Kasumi-1 (cell line): ENCODE measurements around the gene PIP4K2C.

Experiments used
- DNase-seq, 2 experiments: peaks; one replicate each; lab custom pipeline; 2025; lab: John Stamatoyannopoulos, UW

PIP4K2C gene

GRCh38 chr12:57621497-57622292 is 30.7 kb downstream of the PIP4K2C start:
- peak; percentile 31 to 38 for DNase-seq

- no peak for DNase-seq
These were observed 31.6 kb downstream of the PIP4K2C start for GRCh38 chr12:57622293-57623245.

- no peak for DNase-seq
These were observed 32.4 kb downstream of the PIP4K2C start for GRCh38 chr12:57623385-57623784.

- DNase-seq, result no peak
These were observed 32.9 kb downstream of the PIP4K2C start for GRCh38 chr12:57623811-57624390.

- no peak for DNase-seq
These were observed 33.6 kb downstream of the PIP4K2C start for GRCh38 chr12:57624441-57625220.

GRCh38 chr12:57625261-57626032 is 34.5 kb downstream of the PIP4K2C start:
- no peak for DNase-seq

GRCh38 chr12:57626111-57626920 is 35.3 kb downstream of the PIP4K2C start:
- DNase-seq, result no peak

GRCh38 chr12:57626921-57627445 is 36.0 kb downstream of the PIP4K2C start:
- DNase-seq, result no peak

- no peak for DNase-seq
These were observed 36.7 kb downstream of the PIP4K2C start for GRCh38 chr12:57627501-57628279.

GRCh38 chr12:57628280-57629191 is 37.5 kb downstream of the PIP4K2C start:
- no peak for DNase-seq

- no peak for DNase-seq
These were observed 39.0 kb downstream of the PIP4K2C start for GRCh38 chr12:57629897-57630471.

GRCh38 chr12:57630891-57631433 is 40.0 kb downstream of the PIP4K2C start:
- no peak for DNase-seq

GRCh38 chr12:57631566-57632072 is 40.6 kb downstream of the PIP4K2C start:
- no peak for DNase-seq

- DNase-seq, result no peak
These were observed 41.3 kb downstream of the PIP4K2C start for GRCh38 chr12:57632073-57632957.

- DNase-seq, result peak; percentile 55 to 70
These were observed 42.2 kb downstream of the PIP4K2C start, which contains the start of gene B4GALNT1 for GRCh38 chr12:57632958-57633840. Gene B4GALNT1, minus strand, starts transcription at chr12:57633201. Its CDS starts 1,069 bp downstream, at chr12:57632132.
